ENCODE results near the gene PAX5.

The PAX5 gene

GRCh38 chr9:36961051-36961450 lies 73.0 kb downstream of the PAX5 start:
- no peak overlapping the region for H3K4me3 ChIP-seq (ENCODE audit: low read length)
- H3K27ac ChIP-seq (ENCODE audit: low read depth, low read length) = no peak overlapping the region
- H3K4me2 ChIP-seq (ENCODE audit: low read length) = no peak overlapping the region
- H3K4me1 ChIP-seq (ENCODE audit: control insufficient read depth, low read length) = no peaks in the 10 kb centered on the region
- H3K9me2 ChIP-seq (replicated peaks; ENCODE audit: control insufficient read depth, low read length) = no peaks in the 10 kb centered on the region
- TF ChIP-seq CTCF (IDR thresholded peaks at IDR 0.05; ENCODE audit: low read depth, low read length, poor library complexity, severe bottlenecking) = no peak
- TF ChIP-seq EZH2phosphoT487 (IDR thresholded peaks at IDR 0.05; ENCODE audit: borderline replicate concordance, low read length) = no peak
- no peaks in the 10 kb centered on the region for H3K27me3 ChIP-seq (ENCODE audit: control insufficient read depth, low read length)
- peaks cover 9% of the 10 kb centered on the region; the same call in 1 of the 2 replicates for H4K20me1 ChIP-seq (ENCODE audit: control insufficient read depth, insufficient read depth, low read depth, low read length)
- H3F3A ChIP-seq (ENCODE audit: control insufficient read depth, insufficient read depth) = no peaks in the 10 kb centered on the region
- no peaks in the 10 kb centered on the region for H3K9me3 ChIP-seq (ENCODE audit: control insufficient read depth, insufficient read depth, low read length)
- peaks cover 78% of the 10 kb centered on the region for H3K79me2 ChIP-seq (ENCODE audit: control insufficient read depth, low read length)
- peaks cover 99% of the 10 kb centered on the region for H3K36me3 ChIP-seq (ENCODE audit: control insufficient read depth, low read length)

GRCh38 chr9:36960575-36960955 lies 73.5 kb downstream of the PAX5 start:
- Histone ChIP-seq H3K4me3 (ENCODE audit: low read length) (no peak overlapping the region), H3K27me3 (ENCODE audit: control insufficient read depth, low read length) (no peaks in the 10 kb centered on the region), H3K36me3 (ENCODE audit: control insufficient read depth, low read length) (peaks cover 97% of the 10 kb centered on the region), H3K9me3 (ENCODE audit: control insufficient read depth, insufficient read depth, low read length) (no peaks in the 10 kb centered on the region), H3K4me1 (ENCODE audit: control insufficient read depth, low read length) (no peaks in the 10 kb centered on the region), H4K20me1 (ENCODE audit: control insufficient read depth, insufficient read depth, low read depth, low read length) (peaks cover 9% of the 10 kb centered on the region; the same call in 1 of the 2 replicates), H3F3A (ENCODE audit: control insufficient read depth, insufficient read depth) (no peaks in the 10 kb centered on the region), H3K4me2 (ENCODE audit: low read length) (no peak overlapping the region), H3K79me2 (ENCODE audit: control insufficient read depth, low read length) (peaks cover 76% of the 10 kb centered on the region), H3K27ac (ENCODE audit: low read depth, low read length) (no peak overlapping the region), H3K9me2 (replicated peaks; ENCODE audit: control insufficient read depth, low read length) (no peaks in the 10 kb centered on the region)
- no peak for TF ChIP-seq CTCF (IDR thresholded peaks at IDR 0.05; ENCODE audit: low read depth, low read length, poor library complexity, severe bottlenecking)

GRCh38 chr9:36959681-36960574 lies 74.1 kb downstream of the PAX5 start:
- H3K4me3 ChIP-seq (ENCODE audit: low read length) = no peak overlapping the region
- no peaks in the 10 kb centered on the region for H3K27me3 ChIP-seq (ENCODE audit: control insufficient read depth, low read length)
- H3K9me2 ChIP-seq (replicated peaks; ENCODE audit: control insufficient read depth, low read length) = no peaks in the 10 kb centered on the region
- peaks cover 9% of the 10 kb centered on the region; the same call in 1 of the 2 replicates for H4K20me1 ChIP-seq (ENCODE audit: control insufficient read depth, insufficient read depth, low read depth, low read length)
- peaks cover 94% of the 10 kb centered on the region for H3K36me3 ChIP-seq (ENCODE audit: control insufficient read depth, low read length)
- H3K4me1 ChIP-seq (ENCODE audit: control insufficient read depth, low read length) = no peaks in the 10 kb centered on the region
- H3F3A ChIP-seq (ENCODE audit: control insufficient read depth, insufficient read depth) = 0 out of 2 replicates have a peak, but pooled peaks cover 5% of the 10 kb centered on the region
- peaks cover 71% of the 10 kb centered on the region for H3K79me2 ChIP-seq (ENCODE audit: control insufficient read depth, low read length)
- H3K27ac ChIP-seq (ENCODE audit: low read depth, low read length) = no peak overlapping the region
- H3K4me2 ChIP-seq (ENCODE audit: low read length) = no peak overlapping the region
- TF ChIP-seq EZH2phosphoT487 (IDR thresholded peaks at IDR 0.05; ENCODE audit: borderline replicate concordance, low read length) = no peak
- TF ChIP-seq CTCF (IDR thresholded peaks at IDR 0.05; ENCODE audit: low read depth, low read length, poor library complexity, severe bottlenecking) = no peak
- no peaks in the 10 kb centered on the region for H3K9me3 ChIP-seq (ENCODE audit: control insufficient read depth, insufficient read depth, low read length)

Measured in DOHH2 (cell line).